T1000 (cell line): Measurements from ENCODE around the gene SLC26A2.

Experiments
- DNase-seq: peaks from one replicate; lab custom pipeline; 2025; ENCODE audit warnings: mixed read lengths; lab: John Stamatoyannopoulos, UW

SLC26A2 gene

GRCh38 chr5:149960272-149961185 is at the start of gene SLC26A2:
TSS of gene SLC26A2 (plus strand) at chr5:149960758. CDS start at chr5:149977653, 16,895 bp downstream.
- peak; percentile 88 for DNase-seq

DNA sequence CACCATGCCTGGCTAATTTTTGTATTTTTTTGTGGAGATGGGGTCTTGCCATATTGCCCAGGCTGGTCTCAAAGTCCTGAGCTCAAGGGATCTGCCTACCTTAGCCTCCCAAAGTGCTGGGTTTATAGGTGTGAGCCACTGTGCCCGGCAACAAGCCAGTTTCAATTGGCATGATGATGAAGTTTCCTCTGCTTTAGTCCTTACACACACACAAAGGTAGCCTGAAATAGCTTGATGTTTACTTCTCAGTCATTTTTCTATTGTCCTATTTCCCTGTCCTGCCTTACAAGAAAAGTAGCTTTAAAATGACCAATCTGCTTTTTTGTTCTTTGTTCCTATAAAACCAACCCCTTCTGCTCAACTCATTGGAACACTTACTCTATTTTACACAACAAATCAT is 49.5 kb upstream of the SLC26A2 start:
- no peak for DNase-seq

GRCh38 chr5:149912226-149912871 is 48.2 kb upstream of the SLC26A2 start:
- no peak for DNase-seq

DNA sequence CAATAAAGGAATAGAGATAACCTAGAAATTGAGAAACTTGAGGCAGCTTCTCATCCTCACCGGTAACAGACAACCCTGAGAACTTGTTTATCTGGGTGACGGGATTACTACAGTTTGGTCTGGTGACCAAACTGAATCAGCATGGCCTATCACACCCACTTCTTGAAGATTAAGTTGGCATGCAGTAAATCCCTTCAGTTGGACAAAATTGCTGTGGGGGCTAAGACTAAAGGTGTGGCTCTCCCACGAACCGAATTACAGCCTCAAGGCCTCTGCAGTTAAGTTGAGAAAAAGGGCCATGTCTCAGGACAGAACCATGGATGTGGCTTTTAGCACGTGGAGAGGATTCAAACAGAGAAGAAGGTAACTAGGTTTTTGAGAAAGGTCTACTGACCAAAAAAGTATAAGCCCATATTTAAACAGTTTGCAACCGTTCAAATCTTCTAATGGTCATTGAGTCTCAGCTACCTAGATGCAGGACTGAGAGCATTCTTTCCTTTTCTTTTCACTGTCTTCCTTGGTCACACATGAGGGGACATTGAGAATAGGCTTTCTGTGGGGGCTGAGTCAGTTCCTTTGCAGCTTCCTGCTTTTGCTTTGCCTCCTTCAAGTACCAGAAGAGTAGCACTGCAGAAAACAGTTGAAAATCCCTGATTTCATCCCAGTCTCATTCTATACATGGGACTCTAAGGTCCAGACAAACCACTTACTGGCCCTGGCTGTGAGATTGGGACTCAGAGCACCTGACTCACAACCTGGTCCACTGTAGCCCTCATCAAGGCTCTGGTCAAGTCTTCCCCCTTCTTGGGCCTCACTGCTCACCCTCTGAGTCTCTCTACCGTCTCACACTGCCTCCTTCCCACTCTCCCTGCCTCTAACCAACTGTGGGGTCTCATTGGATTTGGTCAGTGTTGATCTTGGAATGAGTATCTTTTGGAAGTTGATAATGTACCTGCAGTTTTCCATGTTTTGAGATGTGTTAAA is 46.8 kb upstream of the SLC26A2 start:
- no peak for DNase-seq

DNA sequence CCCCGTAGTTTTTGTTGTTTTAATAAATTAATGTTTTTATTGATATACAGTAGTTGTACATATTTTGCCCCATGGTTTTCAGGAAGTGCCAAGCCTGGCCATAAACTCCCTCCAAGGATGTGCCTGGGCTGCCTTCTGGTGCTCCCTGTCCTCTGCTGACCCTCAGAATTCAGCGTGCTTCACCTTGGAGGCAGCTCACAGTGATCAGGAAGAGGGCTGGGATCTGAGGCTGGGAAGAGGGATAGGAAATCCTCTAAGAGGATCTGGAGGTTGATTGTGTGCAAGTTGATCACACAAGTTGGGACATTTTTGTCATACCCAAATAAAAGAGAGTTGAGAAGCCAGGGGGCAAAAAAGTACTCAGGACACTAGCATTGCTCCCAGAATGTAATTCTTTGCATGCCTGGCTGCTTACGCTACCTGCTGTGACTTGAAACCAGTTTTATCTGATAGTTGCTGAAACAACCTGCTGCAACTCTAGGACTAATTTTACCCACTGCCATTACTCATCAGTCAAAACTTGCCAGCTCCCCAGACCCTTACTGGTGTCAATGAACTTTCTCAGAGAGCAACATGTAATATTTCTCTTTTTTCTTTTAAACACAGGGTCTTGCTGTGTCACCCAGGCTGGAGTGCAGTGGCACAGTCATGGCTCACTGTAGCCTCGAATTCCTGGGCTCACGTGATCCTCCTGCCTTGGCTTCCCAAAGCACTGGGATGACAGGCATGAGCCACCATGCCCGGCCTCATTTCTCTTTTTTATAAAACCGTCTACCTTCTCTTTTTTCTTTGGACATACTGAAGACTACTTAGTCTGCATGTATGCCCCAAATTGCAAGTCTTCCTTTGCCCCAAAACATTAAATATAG is 44.9 kb upstream of the SLC26A2 start:
- no peak for DNase-seq

DNA sequence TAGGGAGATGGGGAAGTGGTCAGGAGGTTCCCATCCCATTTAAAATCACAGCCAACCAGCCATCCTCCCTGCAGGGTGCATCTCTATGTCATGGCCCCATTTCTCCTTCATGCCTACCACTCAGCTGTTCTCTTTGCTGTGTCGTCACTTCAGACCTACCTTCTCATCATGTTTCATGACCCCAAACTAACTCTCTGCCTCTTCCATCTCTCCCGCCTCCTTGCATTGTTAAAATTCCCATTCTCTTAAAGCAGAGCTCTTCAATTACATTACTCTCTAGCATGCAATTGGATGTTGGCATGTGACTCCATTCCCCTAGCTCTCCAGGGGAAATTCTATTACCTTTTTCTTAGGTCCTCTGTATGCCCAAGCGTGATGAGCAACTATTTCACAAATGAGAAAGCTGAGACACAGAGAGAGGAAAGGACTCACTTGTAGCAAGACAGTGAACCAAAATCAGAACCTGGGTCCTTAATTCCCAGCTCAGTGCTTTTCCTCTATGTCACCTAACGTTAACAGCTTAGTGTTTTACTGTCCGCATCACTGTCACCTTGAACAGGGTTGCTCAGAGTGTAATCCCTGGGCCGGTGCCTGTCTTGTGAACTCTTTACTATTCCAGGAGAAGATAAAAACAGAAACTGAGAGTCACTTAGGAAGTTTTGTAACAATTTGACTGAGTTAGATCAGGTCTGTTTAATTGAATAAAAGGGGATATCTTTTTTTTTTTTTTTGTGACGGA is 44.1 kb upstream of the SLC26A2 start:
- DNase-seq, result no peak

- DNase-seq, result no peak
Observed at GRCh38 chr5:149917073-149917676, 43.4 kb upstream of the SLC26A2 start.

- DNase-seq, result no peak
Observed at GRCh38 chr5:149921597-149921996, 39.0 kb upstream of the SLC26A2 start.

DNA sequence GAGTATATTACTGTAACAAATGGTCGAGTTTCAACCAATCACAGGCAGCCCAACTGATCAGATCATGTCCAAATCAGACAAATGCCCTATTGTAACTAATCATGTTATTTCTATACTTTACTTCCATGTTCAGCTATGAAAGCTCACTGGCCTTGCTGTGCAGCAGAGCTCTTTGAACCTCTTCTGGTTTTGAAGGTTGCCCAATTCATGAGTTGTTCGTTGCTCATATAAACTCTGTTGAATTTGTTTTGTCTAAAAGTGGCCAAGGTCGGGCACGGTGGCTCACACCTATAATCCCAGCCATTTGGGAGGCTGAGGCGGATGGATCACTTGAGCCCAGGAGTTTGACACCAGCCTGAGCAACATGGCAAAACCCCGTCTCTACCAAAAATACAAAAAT is 37.6 kb upstream of the SLC26A2 start:
- DNase-seq, result no peak

DNA sequence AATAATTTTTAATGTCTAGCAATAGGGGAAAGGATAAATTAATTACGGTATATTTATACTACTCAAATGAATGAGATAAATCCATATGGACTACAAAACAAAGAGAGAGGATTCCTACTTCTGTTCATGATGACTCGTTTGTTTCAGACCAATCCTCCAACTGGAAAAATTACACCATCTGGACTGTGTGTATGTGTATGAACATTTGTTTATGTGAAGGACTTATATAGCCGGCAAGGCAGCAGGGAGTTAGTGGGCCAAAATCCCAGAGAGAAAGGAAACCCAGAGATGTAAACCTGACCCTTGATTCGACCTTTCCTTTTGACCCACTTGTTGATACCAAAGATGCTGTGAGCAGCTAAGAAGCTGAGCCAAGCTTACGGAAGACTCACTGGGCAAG is 36.1 kb upstream of the SLC26A2 start:
- no peak for DNase-seq

- DNase-seq, result no peak
Observed at GRCh38 chr5:149930043-149930748, 30.4 kb upstream of the SLC26A2 start.

DNA sequence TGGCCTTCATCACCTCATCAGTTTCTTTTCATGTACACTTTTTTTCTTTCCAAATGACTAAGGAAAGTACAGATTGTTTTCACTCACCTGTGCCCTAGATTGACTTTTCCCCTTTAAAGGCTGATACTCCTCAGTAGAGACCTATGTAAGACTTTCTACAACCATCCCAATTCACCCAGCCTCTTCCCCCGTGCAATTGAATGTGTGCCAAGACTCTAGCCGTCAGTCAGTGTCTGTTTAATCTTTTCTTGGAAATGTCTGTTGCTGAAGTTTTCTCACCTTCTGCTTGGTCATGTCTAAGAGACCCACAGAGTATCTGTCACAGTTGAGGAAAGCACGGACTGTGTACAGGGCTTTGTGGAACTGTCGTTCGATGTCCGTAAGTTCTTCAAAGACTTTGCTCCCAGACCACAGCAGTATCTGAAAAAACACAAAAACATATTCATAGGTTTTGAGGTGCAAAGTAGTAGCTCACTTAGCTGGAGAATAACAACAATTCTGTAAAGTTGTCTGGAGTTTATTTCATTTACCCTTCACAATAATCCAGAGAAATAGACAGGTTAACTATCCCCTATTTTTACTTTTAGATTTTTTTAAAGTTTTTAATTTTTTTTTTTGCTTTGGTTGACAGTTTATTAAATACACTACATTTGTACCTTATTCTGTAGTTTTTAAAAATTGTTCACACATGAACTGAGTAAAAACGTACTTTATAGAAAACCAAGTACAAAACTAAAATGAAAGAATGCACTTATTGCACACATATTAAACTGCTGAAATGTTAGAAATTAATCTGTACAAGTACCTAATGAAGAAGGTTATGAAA is 29.6 kb upstream of the SLC26A2 start:
- DNase-seq, result no peak

DNA sequence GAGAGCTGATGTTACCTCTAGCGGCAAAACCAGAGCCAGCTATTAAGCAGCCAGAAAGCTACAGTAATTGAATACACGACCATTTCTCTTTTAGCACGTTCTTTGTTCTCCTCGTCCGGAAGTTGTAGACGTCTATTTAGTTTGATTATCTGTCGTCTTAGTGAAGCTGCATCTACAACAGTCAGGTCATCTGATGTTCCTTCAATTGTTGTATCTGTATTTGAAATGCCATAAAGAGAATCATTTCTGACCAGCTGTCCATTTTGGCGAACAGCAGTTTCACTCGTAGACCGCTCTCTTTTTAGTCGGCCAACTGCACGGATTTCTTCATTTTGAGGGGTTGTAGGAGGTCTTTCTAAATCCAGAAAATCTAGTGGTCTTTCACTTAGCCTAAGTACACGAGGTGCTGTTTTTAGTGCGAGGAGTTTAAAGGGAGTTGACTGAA is 28.5 kb upstream of the SLC26A2 start:
- no peak for DNase-seq

DNA sequence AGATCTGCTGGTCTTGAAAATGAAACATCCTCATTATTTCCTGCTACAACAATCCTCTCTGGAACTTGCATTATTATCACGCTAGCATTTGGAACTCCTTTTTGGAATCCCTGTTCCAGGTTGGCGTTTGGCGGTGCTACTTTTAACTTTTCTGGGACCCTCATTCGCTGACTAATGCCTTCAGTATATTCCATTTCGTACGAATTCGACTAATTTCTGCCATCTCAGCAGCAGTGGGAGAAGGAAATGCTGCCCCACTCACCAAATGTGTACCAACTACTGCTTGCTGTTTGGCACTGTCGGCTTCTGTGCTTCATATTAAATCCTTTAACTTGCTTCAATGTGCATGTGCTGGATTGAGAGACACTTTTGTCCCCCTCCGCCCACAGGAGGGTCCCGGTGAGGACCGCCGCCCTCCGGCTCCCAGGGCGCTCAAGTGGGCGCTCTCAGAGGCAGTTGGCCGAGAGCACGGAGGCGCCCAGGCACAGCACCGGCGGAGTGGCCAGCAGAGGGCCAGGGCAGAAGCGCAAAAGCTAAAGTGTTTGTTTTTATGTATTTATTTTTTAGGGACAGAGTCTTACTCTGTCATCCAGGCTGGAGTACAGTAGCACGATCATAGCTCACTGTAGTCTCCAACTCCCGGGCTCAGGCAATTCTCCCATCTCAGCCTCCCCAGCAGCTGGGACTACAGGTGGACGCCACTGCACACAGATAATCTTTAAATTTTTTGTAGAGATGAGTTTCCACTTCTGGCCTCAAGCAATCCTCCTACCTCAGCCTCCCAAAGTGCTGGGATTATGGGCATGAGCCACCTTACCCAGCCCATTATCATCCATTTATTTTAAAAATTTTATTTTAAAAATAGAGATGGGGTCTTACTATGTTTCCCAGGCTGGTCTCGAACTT is 27.9 kb upstream of the SLC26A2 start:
- no peak for DNase-seq

GRCh38 chr5:149935431-149935901 is 25.1 kb upstream of the SLC26A2 start:
- no peak for DNase-seq

DNA sequence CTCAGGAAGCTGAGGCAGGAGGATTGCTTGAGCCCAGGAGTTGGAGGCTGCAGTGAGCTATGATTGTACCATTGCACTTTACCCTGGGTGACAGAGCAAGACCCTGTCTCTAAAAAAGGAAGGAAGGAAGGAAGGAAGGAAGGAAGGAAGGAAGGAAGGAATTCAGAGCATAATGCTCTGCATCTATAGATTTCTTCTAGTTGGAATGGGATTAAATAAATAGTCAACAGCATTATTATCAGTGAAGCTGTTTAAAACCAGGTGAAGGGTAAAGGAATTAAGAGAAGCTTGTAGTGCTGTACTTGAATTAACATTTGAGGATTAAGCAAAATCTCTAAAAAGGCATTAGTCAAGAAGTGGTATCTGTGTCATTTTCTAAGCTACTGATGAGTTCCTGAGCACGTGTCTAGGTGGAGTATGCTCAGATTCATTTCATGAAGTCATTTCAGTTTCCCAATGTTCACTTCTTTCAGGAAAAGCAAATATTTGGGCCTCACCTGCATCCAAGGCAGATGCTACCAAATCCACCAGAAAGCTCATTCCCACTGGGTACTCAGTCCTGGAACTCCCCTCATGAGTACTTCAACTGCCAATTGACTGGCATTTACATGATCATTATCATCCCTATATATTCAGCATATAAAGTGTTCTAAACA is 24.4 kb upstream of the SLC26A2 start:
- no peak for DNase-seq

DNA sequence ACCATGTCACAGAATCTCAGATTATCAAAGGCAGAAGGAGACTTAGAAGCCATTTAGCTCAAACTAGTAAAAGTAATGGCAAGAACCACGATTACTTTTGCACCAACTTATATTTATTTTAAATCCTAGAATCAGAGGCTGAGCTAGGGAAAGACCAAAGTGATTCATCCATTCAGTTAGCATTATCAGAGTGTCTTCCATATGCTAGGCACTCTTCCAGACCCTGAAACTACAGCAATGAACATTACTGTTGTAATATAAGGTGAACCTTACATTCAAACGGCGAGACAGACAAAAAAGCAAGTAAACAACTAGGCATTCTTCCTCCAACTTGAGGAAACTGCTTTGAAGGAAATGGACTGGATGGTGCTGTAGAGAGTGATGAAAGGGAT is 23.9 kb upstream of the SLC26A2 start:
- DNase-seq, result no peak
